ENCODE measurements around the gene EPGN.

EPGN gene

DNA sequence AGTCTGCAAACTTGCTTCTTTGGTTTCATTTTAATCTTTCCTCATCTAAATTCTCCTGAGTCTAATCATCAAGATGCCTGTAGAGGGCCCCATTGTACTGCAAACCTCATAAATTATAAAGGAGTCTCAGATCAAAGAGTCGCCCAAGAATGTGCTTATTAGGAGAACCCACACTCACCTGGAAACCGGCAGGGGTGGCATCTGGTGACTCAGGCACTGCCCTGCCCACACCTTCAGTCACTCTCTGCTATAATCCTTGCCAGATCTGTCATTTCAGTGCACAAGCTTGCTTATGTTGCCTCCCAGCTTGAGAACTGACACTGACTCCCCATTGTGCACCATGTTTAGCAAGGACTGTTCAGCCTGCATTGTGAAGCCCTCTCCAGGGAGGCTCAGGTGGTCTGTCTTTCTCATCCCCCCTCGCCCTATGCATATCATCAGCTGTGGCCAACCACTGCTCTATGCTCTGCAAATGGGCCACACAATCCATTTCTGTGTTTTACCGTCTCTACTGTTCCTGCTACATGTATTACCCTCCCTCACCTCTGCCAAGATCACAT is 12.4 kb downstream of the EPGN start (continued):
- no peak for TF ChIP-seq HOXD13 (CRISPR knock-in tag; IDR thresholded peaks at IDR 0.05; ENCODE audit: borderline replicate concordance)
- peak; percentile 69 for TF ChIP-seq ZNF654 (tag by site-specific recombination; IDR thresholded peaks at IDR 0.05; ENCODE audit: low read depth)
- 0 out of 2 replicates have a peak, but pooled peaks have one; percentile 11 for TF ChIP-seq ZIC2 (tag by site-specific recombination; IDR thresholded peaks at IDR 0.05)
- TF ChIP-seq MYNN (tag by site-specific recombination; IDR thresholded peaks at IDR 0.05; ENCODE audit: borderline replicate concordance), result no peak
- TF ChIP-seq ZNF23 (tag by site-specific recombination; IDR thresholded peaks at IDR 0.05; ENCODE audit: borderline replicate concordance), result no peak
- TF ChIP-seq ZNF366 (tag by site-specific recombination; conservative IDR thresholded peaks at IDR 0.05), result 0 out of 2 replicates have a peak, but pooled peaks have one; percentile 10
- TF ChIP-seq ZNF785 (tag by site-specific recombination; IDR thresholded peaks at IDR 0.05), result no peak
- TF ChIP-seq ZNF416 (tag by site-specific recombination; IDR thresholded peaks at IDR 0.05), result no peak
- no peak for TF ChIP-seq ZNF530 (tag by site-specific recombination; IDR thresholded peaks at IDR 0.05; ENCODE audit: low read depth)
- TF ChIP-seq ZBTB48 (tag by site-specific recombination; IDR thresholded peaks at IDR 0.05), result no peak
- no peak for TF ChIP-seq ZNF174 (tag by site-specific recombination; IDR thresholded peaks at IDR 0.05)
- TF ChIP-seq RBAK (tag by site-specific recombination; IDR thresholded peaks at IDR 0.05), result no peak
- TF ChIP-seq GLIS1 (tag by site-specific recombination; IDR thresholded peaks at IDR 0.05), result peak; percentile 16; the same call in 1 of the 2 replicates

DNA sequence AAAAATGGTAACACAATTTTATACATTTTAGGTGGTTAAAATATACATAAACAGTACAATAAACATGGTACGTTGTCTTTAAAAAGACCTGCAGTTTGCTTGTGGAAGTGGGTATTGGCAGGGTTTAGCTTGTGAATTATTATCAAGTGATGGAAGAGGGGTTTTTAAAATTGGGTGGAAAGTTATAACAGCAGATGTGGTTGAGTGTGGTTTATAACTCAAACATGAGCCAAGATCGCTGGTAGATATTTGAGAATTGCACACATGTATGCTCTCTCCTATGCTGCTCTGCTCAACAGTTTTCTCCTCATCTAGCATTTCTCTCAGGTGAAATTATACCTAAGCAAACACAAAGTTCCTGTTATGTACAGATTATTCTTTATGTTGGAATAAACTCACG is 14.0 kb downstream of the EPGN start:
- Histone ChIP-seq H3K36me3 (ENCODE audit: control insufficient read depth in 2 of 2, insufficient read depth in 1 of 2, low read length in 2 of 2) (no peaks in the 10 kb centered on the region), H3K4me1 (ENCODE audit: control insufficient read depth, insufficient read depth, low read length) (no peaks in the 10 kb centered on the region), H3K9me3 (ENCODE audit: control insufficient read depth, insufficient read depth, low read depth, low read length) (no peaks in the 10 kb centered on the region), H3K4me3 (ENCODE audit: low read depth, low read length) (no peak overlapping the region), H3K27ac (ENCODE audit: extremely low read depth, low read depth, low read length) (no peak overlapping the region)
- TF ChIP-seq, protein P1, sequence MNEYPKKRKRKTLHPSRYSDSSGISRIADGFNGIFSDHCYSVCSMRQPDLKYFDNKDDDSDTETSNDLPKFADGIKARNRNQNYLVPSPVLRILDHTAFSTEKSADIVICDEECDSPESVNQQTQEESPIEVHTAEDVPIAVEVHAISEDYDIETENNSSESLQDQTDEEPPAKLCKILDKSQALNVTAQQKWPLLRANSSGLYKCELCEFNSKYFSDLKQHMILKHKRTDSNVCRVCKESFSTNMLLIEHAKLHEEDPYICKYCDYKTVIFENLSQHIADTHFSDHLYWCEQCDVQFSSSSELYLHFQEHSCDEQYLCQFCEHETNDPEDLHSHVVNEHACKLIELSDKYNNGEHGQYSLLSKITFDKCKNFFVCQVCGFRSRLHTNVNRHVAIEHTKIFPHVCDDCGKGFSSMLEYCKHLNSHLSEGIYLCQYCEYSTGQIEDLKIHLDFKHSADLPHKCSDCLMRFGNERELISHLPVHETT (tag by site-specific recombination; IDR thresholded peaks at IDR 0.05), result no peak
- TF ChIP-seq, protein P2, sequence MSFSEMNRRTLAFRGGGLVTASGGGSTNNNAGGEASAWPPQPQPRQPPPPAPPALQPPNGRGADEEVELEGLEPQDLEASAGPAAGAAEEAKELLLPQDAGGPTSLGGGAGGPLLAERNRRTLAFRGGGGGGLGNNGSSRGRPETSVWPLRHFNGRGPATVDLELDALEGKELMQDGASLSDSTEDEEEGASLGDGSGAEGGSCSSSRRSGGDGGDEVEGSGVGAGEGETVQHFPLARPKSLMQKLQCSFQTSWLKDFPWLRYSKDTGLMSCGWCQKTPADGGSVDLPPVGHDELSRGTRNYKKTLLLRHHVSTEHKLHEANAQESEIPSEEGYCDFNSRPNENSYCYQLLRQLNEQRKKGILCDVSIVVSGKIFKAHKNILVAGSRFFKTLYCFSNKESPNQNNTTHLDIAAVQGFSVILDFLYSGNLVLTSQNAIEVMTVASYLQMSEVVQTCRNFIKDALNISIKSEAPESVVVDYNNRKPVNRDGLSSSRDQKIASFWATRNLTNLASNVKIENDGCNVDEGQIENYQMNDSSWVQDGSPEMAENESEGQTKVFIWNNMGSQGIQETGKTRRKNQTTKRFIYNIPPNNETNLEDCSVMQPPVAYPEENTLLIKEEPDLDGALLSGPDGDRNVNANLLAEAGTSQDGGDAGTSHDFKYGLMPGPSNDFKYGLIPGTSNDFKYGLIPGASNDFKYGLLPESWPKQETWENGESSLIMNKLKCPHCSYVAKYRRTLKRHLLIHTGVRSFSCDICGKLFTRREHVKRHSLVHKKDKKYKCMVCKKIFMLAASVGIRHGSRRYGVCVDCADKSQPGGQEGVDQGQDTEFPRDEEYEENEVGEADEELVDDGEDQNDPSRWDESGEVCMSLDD (tag by site-specific recombination; IDR thresholded peaks at IDR 0.05), result no peak
- no peak for TF ChIP-seq YY2 (tag by site-specific recombination; IDR thresholded peaks at IDR 0.05)
- no peak for TF ChIP-seq KLF10 (tag by site-specific recombination; IDR thresholded peaks at IDR 0.05)
- TF ChIP-seq ZNF24 (tag by site-specific recombination; IDR thresholded peaks at IDR 0.05), result no peak
- TF ChIP-seq REPIN1 (tag by site-specific recombination; IDR thresholded peaks at IDR 0.05; ENCODE audit: low read depth), result no peak
- no peak for TF ChIP-seq HOXC10 (CRISPR knock-in tag; IDR thresholded peaks at IDR 0.05)
- no peak for TF ChIP-seq ZNF354C (tag by site-specific recombination; IDR thresholded peaks at IDR 0.05; ENCODE audit: borderline replicate concordance, low read depth)
- CTCF ChIA-PET, result interaction anchor here (0.6 to 4.8 kb wide), 5 partner anchors 48 to 1811 kb away, joined by 3 to 32 read pairs (median 4); no protein-coding TSS in a partner anchor
- POLR2A ChIA-PET, result no interaction called here

DNA sequence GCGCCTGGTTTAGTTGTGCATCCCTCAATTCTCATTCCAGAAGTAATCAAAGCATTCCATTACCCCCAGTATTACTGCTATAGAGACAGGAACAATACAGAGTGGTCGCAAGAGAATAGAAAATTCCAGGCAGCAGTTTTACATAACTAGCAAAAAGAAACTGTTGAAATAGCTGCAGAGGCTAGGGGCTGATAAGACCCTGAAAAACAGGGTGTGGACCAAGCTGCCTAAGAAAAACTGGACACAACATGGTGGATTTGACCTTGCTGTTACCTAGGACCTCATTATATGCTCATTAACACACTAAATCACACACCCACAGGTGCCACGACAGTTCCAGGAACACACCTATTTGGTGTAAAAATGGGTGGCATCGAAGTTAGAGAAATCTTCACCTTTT is 15.4 kb downstream of the EPGN start:
- Histone ChIP-seq H3K9me3 (ENCODE audit: control insufficient read depth, insufficient read depth, low read depth, low read length) (no peaks in the 10 kb centered on the region), H3K27ac (ENCODE audit: extremely low read depth, low read depth, low read length) (no peak overlapping the region), H3K4me1 (ENCODE audit: control insufficient read depth, insufficient read depth, low read length) (no peaks in the 10 kb centered on the region), H3K36me3 (ENCODE audit: control insufficient read depth in 2 of 2, insufficient read depth in 1 of 2, low read length in 2 of 2) (no peaks in the 10 kb centered on the region), H3K4me3 (ENCODE audit: low read depth, low read length) (no peak overlapping the region)
- ChIA-PET CTCF (interaction anchor here (0.6 kb wide), 1 partner anchor 135 kb away, joined by 4 read pairs; no protein-coding TSS in a partner anchor), POLR2A (no interaction called here)
- TF ChIP-seq ZNF670 (tag by site-specific recombination; IDR thresholded peaks at IDR 0.05; ENCODE audit: low read depth) (no peak), ZNF354C (tag by site-specific recombination; IDR thresholded peaks at IDR 0.05; ENCODE audit: borderline replicate concordance, low read depth) (no peak), ZNF792 (tag by site-specific recombination; IDR thresholded peaks at IDR 0.05) (no peak), ZNF529 (tag by site-specific recombination; IDR thresholded peaks at IDR 0.05; ENCODE audit: insufficient replicate concordance) (no peak)
- TF ChIP-seq, protein P3, sequence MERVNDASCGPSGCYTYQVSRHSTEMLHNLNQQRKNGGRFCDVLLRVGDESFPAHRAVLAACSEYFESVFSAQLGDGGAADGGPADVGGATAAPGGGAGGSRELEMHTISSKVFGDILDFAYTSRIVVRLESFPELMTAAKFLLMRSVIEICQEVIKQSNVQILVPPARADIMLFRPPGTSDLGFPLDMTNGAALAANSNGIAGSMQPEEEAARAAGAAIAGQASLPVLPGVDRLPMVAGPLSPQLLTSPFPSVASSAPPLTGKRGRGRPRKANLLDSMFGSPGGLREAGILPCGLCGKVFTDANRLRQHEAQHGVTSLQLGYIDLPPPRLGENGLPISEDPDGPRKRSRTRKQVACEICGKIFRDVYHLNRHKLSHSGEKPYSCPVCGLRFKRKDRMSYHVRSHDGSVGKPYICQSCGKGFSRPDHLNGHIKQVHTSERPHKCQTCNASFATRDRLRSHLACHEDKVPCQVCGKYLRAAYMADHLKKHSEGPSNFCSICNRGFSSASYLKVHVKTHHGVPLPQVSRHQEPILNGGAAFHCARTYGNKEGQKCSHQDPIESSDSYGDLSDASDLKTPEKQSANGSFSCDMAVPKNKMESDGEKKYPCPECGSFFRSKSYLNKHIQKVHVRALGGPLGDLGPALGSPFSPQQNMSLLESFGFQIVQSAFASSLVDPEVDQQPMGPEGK (tag by site-specific recombination; IDR thresholded peaks at IDR 0.05), result no peak

All from HEK293 (cell line).